ENCODE results near the gene SMG9. TPM values are rescaled to one million over a fixed set of nuclear protein-coding genes. Genes with fewer than 3 reads are reported as not detected.

SMG9 gene
- total and polyA plus RNA-seq, 2 of the 13 experiments (the other 11 are each of a cell fraction or from before 2014, with no cell fraction given), result 16.1 to 18.7 TPM

DNA sequence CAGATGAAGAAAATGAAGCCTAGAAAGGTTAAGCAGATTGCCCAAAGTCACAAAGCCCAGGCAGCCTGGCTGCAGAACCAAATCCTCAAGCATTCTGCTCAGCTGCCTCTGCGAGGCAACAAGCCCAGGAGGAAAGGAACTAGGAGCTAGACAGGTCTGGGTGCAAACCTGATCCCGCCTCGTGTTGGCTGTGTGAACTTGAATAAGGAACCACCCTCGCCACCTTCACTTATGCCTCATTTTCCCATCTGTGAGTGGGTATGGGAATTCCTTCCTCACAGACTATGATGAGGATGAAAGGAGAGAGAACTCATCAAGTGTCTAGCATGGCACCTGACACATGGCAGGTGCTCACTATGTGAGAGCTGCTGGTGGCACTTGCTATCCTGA, 6.6 kb downstream of the SMG9 start (continued):
- TF ChIP-seq ZNF10 (CRISPR knock-in tag; IDR thresholded peaks at IDR 0.05; ENCODE audit: borderline replicate concordance, low read depth) (no peak), NFE2 (CRISPR knock-in tag; IDR thresholded peaks at IDR 0.05) (no peak), NFKBIZ (CRISPR knock-in tag; IDR thresholded peaks at IDR 0.05) (no peak), MTERF4 (CRISPR knock-in tag; IDR thresholded peaks at IDR 0.05) (no peak), ZNF430 (CRISPR knock-in tag; IDR thresholded peaks at IDR 0.05) (no peak), ZNF790 (CRISPR knock-in tag; IDR thresholded peaks at IDR 0.05; ENCODE audit: borderline replicate concordance) (no peak)

DNA sequence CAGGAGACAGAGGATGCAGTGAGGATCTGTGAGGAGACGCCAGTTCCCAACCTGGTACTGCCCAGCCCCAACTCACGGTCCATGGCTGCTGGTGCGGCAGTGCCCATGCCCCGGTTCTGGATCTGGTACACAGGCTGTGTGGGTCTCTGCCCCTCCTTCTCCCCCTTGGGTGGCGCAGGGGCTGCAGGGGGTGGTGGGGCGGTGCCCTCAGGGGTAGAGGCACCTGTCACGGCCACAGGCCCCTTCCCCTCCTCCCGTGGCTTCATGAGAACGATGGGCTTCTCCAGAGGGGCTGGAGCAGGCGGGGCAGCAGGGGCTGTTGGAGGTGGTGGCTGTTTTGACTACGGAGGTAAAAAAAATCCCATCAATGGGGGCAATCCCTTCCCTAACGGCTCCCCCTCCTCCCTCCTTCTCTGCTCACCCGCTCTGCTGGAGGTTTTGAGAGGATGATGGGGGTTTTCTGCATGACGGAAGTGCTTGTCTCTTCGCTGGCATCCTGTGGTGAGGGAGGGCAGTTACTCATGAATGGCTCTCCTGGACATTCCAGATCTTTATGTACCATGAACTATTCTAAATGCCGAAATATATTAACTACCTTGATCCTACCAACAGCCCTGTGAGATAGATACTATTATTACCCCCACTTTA, 7.1 kb downstream of the SMG9 start:
- intact Hi-C loops (cut with micrococcal nuclease; ENCODE audit: unreplicated experiment), result no loop called here
- Histone ChIP-seq H3K4me2 (ENCODE audit: low read depth, low read length) (no peak overlapping the region), H3K27me3 (ENCODE audit: control insufficient read depth in 1 of 2, insufficient read depth in 2 of 2, low read length in 2 of 2) (no peaks in the 10 kb centered on the region), H3K9ac (ENCODE audit: insufficient read depth, low read depth, low read length) (no peak overlapping the region), H2AFZ (ENCODE audit: low read length) (no peak overlapping the region), H3K36me3 (replicated peaks in 1 of 2; ENCODE audit: control insufficient read depth in 1 of 2, insufficient read depth in 2 of 2, low read length in 2 of 2) (peaks cover 27 to 79% of the 10 kb centered on the region in 2 experiments), H3K4me1 (ENCODE audit: insufficient read depth, low read length) (peaks cover 6% of the 10 kb centered on the region; the same call in 1 of the 2 replicates), H3K79me2 (ENCODE audit: insufficient read depth, low read length) (peaks cover 3% of the 10 kb centered on the region), H3K4me3 (replicated peaks in 1 of 3; ENCODE audit: insufficient read depth in 1 of 3, low read depth in 2 of 3, low read length in 3 of 3) (no peak overlapping the region), H4K20me1 (ENCODE audit: insufficient read depth, low read length) (no peaks in the 10 kb centered on the region), H3K27ac (ENCODE audit: extremely low read length, insufficient read depth, low read length) (no peak overlapping the region), H3K9me3 (ENCODE audit: low read length) (no peaks in the 10 kb centered on the region)
- no TSS peak for BruUV-seq (replicated peaks)
- no peak for ATAC-seq
- 96% methylated on average over 10 of the region's 16 CpGs for WGBS (ENCODE audit: low lambda C conversion rate)
- in situ Hi-C loops (cut with HindIII; ENCODE audit: extremely low pct_ligation_motif_present, low pct_unique_long_range_greater_than_20kb), result loop anchor here (5.0 kb wide), 1 partner anchor 35 kb away; the partner anchor contains the start of gene KCNN4
- DNase-seq (ENCODE audit: low spot score), result no peak
- no peak for FAIRE-seq
- ChIA-PET CTCF (ENCODE audit: low intra/inter-chr PET ratio, low total read pairs) (no interaction called here), POLR2A (no interaction called here)
- TF ChIP-seq, protein P1, sequence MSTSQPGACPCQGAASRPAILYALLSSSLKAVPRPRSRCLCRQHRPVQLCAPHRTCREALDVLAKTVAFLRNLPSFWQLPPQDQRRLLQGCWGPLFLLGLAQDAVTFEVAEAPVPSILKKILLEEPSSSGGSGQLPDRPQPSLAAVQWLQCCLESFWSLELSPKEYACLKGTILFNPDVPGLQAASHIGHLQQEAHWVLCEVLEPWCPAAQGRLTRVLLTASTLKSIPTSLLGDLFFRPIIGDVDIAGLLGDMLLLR (CRISPR knock-in tag; IDR thresholded peaks at IDR 0.05), result no peak
- TF ChIP-seq ZBTB14 (CRISPR knock-in tag; IDR thresholded peaks at IDR 0.05) (no peak), RBAK (CRISPR knock-in tag; IDR thresholded peaks at IDR 0.05) (no peak), PAF1 (CRISPR knock-in tag; IDR thresholded peaks at IDR 0.05) (no peak), TP53 (CRISPR knock-in tag; conservative IDR thresholded peaks at IDR 0.05) (no peak), TFDP2 (CRISPR knock-in tag; IDR thresholded peaks at IDR 0.05) (no peak), MYC (CRISPR knock-in tag; IDR thresholded peaks at IDR 0.05; ENCODE audit: borderline replicate concordance) (no peak), ZNF362 (CRISPR knock-in tag; IDR thresholded peaks at IDR 0.05; ENCODE audit: borderline replicate concordance) (no peak), ZMYM4 (CRISPR knock-in tag; IDR thresholded peaks at IDR 0.05) (no peak)
- TF ChIP-seq, protein P2, sequence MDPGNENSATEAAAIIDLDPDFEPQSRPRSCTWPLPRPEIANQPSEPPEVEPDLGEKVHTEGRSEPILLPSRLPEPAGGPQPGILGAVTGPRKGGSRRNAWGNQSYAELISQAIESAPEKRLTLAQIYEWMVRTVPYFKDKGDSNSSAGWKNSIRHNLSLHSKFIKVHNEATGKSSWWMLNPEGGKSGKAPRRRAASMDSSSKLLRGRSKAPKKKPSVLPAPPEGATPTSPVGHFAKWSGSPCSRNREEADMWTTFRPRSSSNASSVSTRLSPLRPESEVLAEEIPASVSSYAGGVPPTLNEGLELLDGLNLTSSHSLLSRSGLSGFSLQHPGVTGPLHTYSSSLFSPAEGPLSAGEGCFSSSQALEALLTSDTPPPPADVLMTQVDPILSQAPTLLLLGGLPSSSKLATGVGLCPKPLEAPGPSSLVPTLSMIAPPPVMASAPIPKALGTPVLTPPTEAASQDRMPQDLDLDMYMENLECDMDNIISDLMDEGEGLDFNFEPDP (CRISPR knock-in tag; conservative IDR thresholded peaks at IDR 0.05), result no peak

Measured in HepG2 (cell line).